HepG2 (cell line): Measurements from ENCODE around the gene HSF4. TPM values are rescaled to one million over a fixed set of nuclear protein-coding genes. Genes with fewer than 3 reads are reported as not detected.

Experiments
- CCAR2 ChIP-seq: fragments of 200-400 bp; formaldehyde crosslinking; optimal IDR thresholded peaks from 2 replicates; pipeline ENCODE3; 2018; ENCODE audit warnings: low read depth, mild to moderate bottlenecking, low read length, moderate library complexity
- HMG20A ChIP-seq: IDR thresholded peaks from 2 replicates; pipeline ENCODE4 v1.6.1; 2016; ENCODE audit warnings: borderline replicate concordance
- TEAD2 ChIP-seq: sonication (generic); formaldehyde crosslinking; IDR thresholded peaks from 2 replicates; pipeline ENCODE4 v1.9.0; 2021; ENCODE audit warnings: missing genetic modification reagents
- ZNF350 ChIP-seq: sonication (generic); formaldehyde crosslinking; IDR thresholded peaks from 2 replicates; pipeline ENCODE4 v1.4.0; 2020; ENCODE audit warnings: mild to moderate bottlenecking, low read depth, missing genetic modification reagents, borderline replicate concordance
- polyA plus RNA-seq, 8 experiments: library from polyadenylated mRNA; depleted of rRNA in 3 of 8; stranded (reverse) in 7 of 8; unstranded in 1 of 8; fragments of >200 nt; fragmentation: Illumina TruSeq in 4 of 8; extraction: Trizol in 4 of 8; gene quantifications; 2 replicates each; pipeline versions ENCODE4 v1.2.1 to v1.2.3, GENCODE V29; 2011 to 2016; ENCODE audit warnings: low read depth in 4 of 8, missing spikeins in 1 of 8, mixed read lengths in 1 of 8; ENCODE audit not compliant: insufficient read depth in 1 of 8
- total RNA-seq, 5 experiments: library from RNA; depleted of rRNA; stranded (reverse); fragments of >200 nt; fragmentation: Illumina TruSeq; extraction: Trizol; gene quantifications; 2 replicates each; pipeline ENCODE4 v1.2.3, GENCODE V29; 2016; ENCODE audit warnings: low read depth in 1 of 5
- TF ChIP-seq, protein P1 (sequence below): sonication (generic); formaldehyde crosslinking; IDR thresholded peaks from 2 replicates; pipeline ENCODE4 v1.4.0; 2020; ENCODE audit warnings: missing genetic modification reagents
- TF ChIP-seq, protein P2 (sequence below): sonication (generic); formaldehyde crosslinking; IDR thresholded peaks from 2 replicates; pipeline ENCODE4; 2020; ENCODE audit warnings: missing genetic modification reagents, mild to moderate bottlenecking, borderline replicate concordance
- TF ChIP-seq, protein P3 (sequence below), 2 experiments: fragments of 450-650 bp in 1 of 2; sonication (generic) in 1 of 2; formaldehyde crosslinking in 1 of 2; IDR thresholded peaks; 2 replicates each; pipeline versions ENCODE4 v1.6.1 to v1.8.0; 2016 to 2022; ENCODE audit warnings: antibody characterized with exemption in 1 of 2, mild to moderate bottlenecking in 1 of 2, missing genetic modification reagents in 1 of 2

HSF4 gene
- total and polyA plus RNA-seq, 2 of the 13 experiments (the other 11 are each of a cell fraction or from before 2014, with no cell fraction given): 3.5 to 16.9 TPM

DNA sequence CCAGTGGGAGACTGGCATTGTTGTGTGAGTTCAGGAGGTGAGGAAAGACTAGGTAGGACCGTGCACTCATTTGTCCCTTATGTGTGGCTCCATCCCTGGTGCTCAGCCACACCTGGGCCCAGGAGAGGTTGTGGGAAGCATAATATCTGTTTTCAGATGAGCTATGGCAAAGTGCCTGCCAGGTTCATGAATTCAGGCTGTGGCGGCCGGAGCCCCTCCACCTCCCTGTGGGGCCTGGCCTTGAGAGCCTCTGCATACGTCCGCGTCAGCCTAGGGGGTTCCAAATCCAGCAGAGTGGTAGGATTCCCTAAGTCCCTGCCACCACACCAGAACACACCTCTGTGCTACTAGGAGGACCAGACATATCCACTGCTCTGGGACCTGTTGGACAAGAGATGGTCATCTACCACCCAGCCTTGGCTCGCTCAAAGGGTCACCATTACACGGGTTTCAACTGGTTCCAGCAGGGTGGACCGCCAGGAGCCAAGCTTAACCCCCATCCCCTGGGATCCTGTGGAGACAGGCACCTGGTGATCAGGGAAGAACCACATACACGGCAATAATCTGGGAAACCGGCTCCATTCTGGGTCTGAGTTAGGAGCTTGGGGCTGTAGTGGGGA is 15.8 kb upstream of the HSF4 start (continued):
- TF ChIP-seq, protein P1, sequence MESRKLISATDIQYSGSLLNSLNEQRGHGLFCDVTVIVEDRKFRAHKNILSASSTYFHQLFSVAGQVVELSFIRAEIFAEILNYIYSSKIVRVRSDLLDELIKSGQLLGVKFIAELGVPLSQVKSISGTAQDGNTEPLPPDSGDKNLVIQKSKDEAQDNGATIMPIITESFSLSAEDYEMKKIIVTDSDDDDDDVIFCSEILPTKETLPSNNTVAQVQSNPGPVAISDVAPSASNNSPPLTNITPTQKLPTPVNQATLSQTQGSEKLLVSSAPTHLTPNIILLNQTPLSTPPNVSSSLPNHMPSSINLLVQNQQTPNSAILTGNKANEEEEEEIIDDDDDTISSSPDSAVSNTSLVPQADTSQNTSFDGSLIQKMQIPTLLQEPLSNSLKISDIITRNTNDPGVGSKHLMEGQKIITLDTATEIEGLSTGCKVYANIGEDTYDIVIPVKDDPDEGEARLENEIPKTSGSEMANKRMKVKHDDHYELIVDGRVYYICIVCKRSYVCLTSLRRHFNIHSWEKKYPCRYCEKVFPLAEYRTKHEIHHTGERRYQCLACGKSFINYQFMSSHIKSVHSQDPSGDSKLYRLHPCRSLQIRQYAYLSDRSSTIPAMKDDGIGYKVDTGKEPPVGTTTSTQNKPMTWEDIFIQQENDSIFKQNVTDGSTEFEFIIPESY (CRISPR knock-in tag): peak; percentile 90
- TF ChIP-seq CCAR2: no peak
- TF ChIP-seq, protein P2, sequence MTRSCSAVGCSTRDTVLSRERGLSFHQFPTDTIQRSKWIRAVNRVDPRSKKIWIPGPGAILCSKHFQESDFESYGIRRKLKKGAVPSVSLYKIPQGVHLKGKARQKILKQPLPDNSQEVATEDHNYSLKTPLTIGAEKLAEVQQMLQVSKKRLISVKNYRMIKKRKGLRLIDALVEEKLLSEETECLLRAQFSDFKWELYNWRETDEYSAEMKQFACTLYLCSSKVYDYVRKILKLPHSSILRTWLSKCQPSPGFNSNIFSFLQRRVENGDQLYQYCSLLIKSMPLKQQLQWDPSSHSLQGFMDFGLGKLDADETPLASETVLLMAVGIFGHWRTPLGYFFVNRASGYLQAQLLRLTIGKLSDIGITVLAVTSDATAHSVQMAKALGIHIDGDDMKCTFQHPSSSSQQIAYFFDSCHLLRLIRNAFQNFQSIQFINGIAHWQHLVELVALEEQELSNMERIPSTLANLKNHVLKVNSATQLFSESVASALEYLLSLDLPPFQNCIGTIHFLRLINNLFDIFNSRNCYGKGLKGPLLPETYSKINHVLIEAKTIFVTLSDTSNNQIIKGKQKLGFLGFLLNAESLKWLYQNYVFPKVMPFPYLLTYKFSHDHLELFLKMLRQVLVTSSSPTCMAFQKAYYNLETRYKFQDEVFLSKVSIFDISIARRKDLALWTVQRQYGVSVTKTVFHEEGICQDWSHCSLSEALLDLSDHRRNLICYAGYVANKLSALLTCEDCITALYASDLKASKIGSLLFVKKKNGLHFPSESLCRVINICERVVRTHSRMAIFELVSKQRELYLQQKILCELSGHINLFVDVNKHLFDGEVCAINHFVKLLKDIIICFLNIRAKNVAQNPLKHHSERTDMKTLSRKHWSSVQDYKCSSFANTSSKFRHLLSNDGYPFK (CRISPR knock-in tag): 0 out of 2 replicates have a peak, but pooled peaks have one; percentile 18
- 0 out of 2 replicates have a peak, but pooled peaks have one; percentile 28 for TF ChIP-seq TEAD2
- TF ChIP-seq HMG20A (CRISPR knock-in tag): no peak
- 0 out of 2 replicates have a peak, but pooled peaks have one; percentile 4 for TF ChIP-seq ZNF350 (CRISPR knock-in tag)
- TF ChIP-seq, protein P3, sequence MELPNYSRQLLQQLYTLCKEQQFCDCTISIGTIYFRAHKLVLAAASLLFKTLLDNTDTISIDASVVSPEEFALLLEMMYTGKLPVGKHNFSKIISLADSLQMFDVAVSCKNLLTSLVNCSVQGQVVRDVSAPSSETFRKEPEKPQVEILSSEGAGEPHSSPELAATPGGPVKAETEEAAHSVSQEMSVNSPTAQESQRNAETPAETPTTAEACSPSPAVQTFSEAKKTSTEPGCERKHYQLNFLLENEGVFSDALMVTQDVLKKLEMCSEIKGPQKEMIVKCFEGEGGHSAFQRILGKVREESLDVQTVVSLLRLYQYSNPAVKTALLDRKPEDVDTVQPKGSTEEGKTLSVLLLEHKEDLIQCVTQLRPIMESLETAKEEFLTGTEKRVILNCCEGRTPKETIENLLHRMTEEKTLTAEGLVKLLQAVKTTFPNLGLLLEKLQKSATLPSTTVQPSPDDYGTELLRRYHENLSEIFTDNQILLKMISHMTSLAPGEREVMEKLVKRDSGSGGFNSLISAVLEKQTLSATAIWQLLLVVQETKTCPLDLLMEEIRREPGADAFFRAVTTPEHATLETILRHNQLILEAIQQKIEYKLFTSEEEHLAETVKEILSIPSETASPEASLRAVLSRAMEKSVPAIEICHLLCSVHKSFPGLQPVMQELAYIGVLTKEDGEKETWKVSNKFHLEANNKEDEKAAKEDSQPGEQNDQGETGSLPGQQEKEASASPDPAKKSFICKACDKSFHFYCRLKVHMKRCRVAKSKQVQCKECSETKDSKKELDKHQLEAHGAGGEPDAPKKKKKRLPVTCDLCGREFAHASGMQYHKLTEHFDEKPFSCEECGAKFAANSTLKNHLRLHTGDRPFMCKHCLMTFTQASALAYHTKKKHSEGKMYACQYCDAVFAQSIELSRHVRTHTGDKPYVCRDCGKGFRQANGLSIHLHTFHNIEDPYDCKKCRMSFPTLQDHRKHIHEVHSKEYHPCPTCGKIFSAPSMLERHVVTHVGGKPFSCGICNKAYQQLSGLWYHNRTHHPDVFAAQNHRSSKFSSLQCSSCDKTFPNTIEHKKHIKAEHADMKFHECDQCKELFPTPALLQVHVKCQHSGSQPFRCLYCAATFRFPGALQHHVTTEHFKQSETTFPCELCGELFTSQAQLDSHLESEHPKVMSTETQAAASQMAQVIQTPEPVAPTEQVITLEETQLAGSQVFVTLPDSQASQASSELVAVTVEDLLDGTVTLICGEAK (IDR thresholded peaks at IDR 0.05): no peak
- TF ChIP-seq, protein P3 (CRISPR knock-in tag; IDR thresholded peaks at IDR 0.05): 0 out of 2 replicates have a peak, but pooled peaks have one; percentile 7
